Ishikawa (cell line): ENCODE data around the gene BBOF1.
A peak's percentile ranks its signal among the peaks of the same experiment; 100 is the strongest.
"Not testable (repeated sequence)": the region's sequence is repeated elsewhere in the genome, so short reads cannot be mapped to it uniquely, and the experiment has no call there.

Source experiments
- CREB1 ChIP-seq: IDR thresholded peaks from 2 replicates; pipeline ENCODE4 v1.6.1; 2012; ENCODE audit warnings: low read depth
- EGR1 ChIP-seq: IDR thresholded peaks from 2 replicates; pipeline ENCODE4 v1.6.1; 2012
- EP300 ChIP-seq: IDR thresholded peaks from 2 replicates; pipeline ENCODE4 v1.6.1; 2012; ENCODE audit warnings: borderline replicate concordance
- MAX ChIP-seq: IDR thresholded peaks from 2 replicates; pipeline ENCODE4 v1.6.1; 2012
- NFIC ChIP-seq: IDR thresholded peaks from 2 replicates; pipeline ENCODE4 v1.6.1; 2012
- RAD21 ChIP-seq: IDR thresholded peaks from 2 replicates; pipeline ENCODE4 v1.6.1; 2012; ENCODE audit warnings: low read depth
- REST ChIP-seq: IDR thresholded peaks from 2 replicates; pipeline ENCODE4 v1.6.1; 2012; ENCODE audit warnings: low read depth, mild to moderate bottlenecking
- TAF1 ChIP-seq: IDR thresholded peaks from 2 replicates; pipeline ENCODE4 v1.6.1; 2012; ENCODE audit warnings: low read depth, mild to moderate bottlenecking
- TCF12 ChIP-seq: IDR thresholded peaks from 2 replicates; pipeline ENCODE4 v1.6.1; 2012; ENCODE audit warnings: low read depth
- USF1 ChIP-seq: IDR thresholded peaks from 2 replicates; pipeline ENCODE4 v1.6.1; 2012
- YY1 ChIP-seq: IDR thresholded peaks from 2 replicates; pipeline ENCODE4 v1.6.1; 2012; ENCODE audit warnings: low read depth

GRCh38 chr14:74111395-74112216 lies 92.5 kb downstream of the BBOF1 start:
- TF ChIP-seq EP300, CREB1, YY1, TCF12, REST, USF1, MAX, EGR1, NFIC, TAF1: not testable (repeated sequence)
- peak; percentile 71 for TF ChIP-seq RAD21
